Testis (tissue), 3 donors: ENCODE data around the gene STIP1. TPM values are rescaled to one million over a fixed set of nuclear protein-coding genes. Genes with fewer than 3 reads are reported as not detected.

Experiments
- DNase-seq: peaks from one replicate; pipeline ENCODE4 v3.0.0-alpha.2; 2019
- H3K27ac ChIP-seq, 2 donors: fragments of 200-600 bp; sonication (generic); one replicate each; pipeline ENCODE4 v1.5.1; 2019
- H3K27me3 ChIP-seq: fragments of 200-600 bp; sonication (generic); one replicate; pipeline ENCODE4 v1.5.1; 2019
- H3K36me3 ChIP-seq: fragments of 200-600 bp; sonication (generic); one replicate; pipeline ENCODE4 v1.5.1; 2017; ENCODE audit warnings: low read depth; ENCODE audit errors: missing control alignments
- H3K4me1 ChIP-seq: fragments of 200-600 bp; sonication (generic); one replicate; pipeline ENCODE4 v1.5.1; 2019
- H3K4me3 ChIP-seq, 2 donors: fragments of 200-600 bp; sonication (generic); one replicate each; pipeline ENCODE4 v1.5.1; 2017 to 2019
- H3K9me3 ChIP-seq: fragments of 200-600 bp; sonication (generic); one replicate; pipeline ENCODE4 v1.5.1; 2017
- POLR2A ChIP-seq: fragments of 450-650 bp; IDR thresholded peaks from one replicate; pipeline ENCODE4 v1.6.1; 2017; ENCODE audit warnings: antibody characterized with exemption, mild to moderate bottlenecking, moderate library complexity
- WGBS, 2 donors: methylation state at CpG; one replicate each; pipeline ENCODE4 v1.1.5; 2018; 5-methylcytosine and 5-hydroxymethylcytosine counted together
- intact Hi-C: fragments of 100-400 bp; cut with DNase I; formaldehyde crosslinking; loops from one replicate; pipeline ENCODE4 v1.15.1; 2023; ENCODE audit warnings: low total_unique reads
- polyA plus RNA-seq: library from polyadenylated mRNA; stranded (reverse); fragments of 350-450 nt; fragmentation: Illumina TruSeq; extraction: RNeasy Lipid Tissue Mini Kit (QIAGEN cat#74804); gene quantifications from one replicate; pipeline ENCODE4 v1.2.3, GENCODE V29; 2014; ENCODE audit warnings: low read depth, low replicate concordance; ENCODE audit not compliant: insufficient read depth
- total RNA-seq, 2 donors: library from RNA; depleted of rRNA; stranded (reverse); fragments of >200 nt; gene quantifications; one replicate each; pipeline ENCODE4 v1.2.3, GENCODE V29; 2016
- TF ChIP-seq, protein P1 (sequence below), 3 experiments: fragments of 450-650 bp in 2 of 3; fragments of 200-600 bp in 1 of 3; sonication (generic) in 1 of 3; IDR thresholded peaks; one replicate each; pipeline ENCODE4 v1.5.1; 2016 to 2019; ENCODE audit warnings: antibody characterized with exemption in 3 of 3, mild to moderate bottlenecking in 2 of 3, moderate library complexity in 1 of 3

Gene STIP1
- total and polyA plus RNA-seq, 3 donors from 2014 or later: 221 to 267 (median 247) TPM

DNA sequence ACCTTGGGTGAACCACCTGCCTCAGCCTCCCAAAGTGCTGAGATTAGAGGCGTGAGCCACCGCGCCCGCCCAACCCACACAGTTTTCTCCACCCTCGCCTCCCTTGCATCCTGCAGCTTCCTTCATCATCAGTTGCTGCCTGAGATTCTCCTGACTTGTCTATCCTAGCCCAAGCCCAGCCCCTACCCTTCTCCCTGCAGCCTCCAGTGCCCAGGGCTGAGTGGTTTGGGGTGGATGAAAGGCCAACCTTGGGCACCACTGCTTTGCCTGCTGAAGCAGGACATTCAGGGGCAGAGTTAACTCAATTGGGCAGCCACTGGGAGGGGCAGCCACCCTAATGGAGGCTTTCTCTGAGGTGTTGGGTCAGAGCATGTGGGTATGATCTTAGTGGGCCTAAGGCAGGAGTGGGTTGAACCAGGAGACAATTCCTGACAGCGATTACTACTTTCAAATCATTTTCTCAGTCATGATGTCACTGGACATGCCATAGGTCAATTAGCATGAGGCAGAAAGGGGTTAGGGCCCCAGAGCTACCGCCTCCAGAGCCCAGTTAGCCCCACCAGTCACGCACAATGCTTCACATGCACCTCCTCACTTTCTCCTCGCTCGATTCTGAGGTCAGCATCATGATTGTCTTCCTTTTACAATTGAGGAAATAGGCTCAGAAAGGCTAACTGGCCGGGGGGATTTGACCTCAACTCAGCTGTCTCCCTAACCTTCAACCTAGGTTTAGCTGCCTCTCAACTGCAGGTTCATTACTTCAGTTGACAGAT, 53.9 kb downstream of the STIP1 start:
- no peak for DNase-seq
- TF ChIP-seq, protein P1, sequence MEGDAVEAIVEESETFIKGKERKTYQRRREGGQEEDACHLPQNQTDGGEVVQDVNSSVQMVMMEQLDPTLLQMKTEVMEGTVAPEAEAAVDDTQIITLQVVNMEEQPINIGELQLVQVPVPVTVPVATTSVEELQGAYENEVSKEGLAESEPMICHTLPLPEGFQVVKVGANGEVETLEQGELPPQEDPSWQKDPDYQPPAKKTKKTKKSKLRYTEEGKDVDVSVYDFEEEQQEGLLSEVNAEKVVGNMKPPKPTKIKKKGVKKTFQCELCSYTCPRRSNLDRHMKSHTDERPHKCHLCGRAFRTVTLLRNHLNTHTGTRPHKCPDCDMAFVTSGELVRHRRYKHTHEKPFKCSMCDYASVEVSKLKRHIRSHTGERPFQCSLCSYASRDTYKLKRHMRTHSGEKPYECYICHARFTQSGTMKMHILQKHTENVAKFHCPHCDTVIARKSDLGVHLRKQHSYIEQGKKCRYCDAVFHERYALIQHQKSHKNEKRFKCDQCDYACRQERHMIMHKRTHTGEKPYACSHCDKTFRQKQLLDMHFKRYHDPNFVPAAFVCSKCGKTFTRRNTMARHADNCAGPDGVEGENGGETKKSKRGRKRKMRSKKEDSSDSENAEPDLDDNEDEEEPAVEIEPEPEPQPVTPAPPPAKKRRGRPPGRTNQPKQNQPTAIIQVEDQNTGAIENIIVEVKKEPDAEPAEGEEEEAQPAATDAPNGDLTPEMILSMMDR (IDR thresholded peaks at IDR 0.05): no peak
- no peak for TF ChIP-seq POLR2A
- intact Hi-C loops: no loop called here

GRCh38 chr11:64240435-64241240, 54.7 kb downstream of the STIP1 start, which contains the start of gene FKBP2:
Gene FKBP2, plus strand, starts transcription at chr11:64241095. Its CDS starts 1,293 bp downstream, at chr11:64242388.
- H3K36me3 ChIP-seq: no peaks in the 10 kb centered on the region

More for the DNA sequence above, 53.9 kb downstream of the STIP1 start:
- Histone ChIP-seq H3K36me3 (no peaks in the 10 kb centered on the region), H3K4me3 (peak overlapping the region; percentile 68 to 97), H3K27me3 (no peaks in the 10 kb centered on the region), H3K27ac (peak overlapping the region; percentile 92 to 99), H3K9me3 (no peaks in the 10 kb centered on the region), H3K4me1 (peaks cover 34% of the 10 kb centered on the region)
- 73 to 75% methylated on average over 11 of the region's 11 CpGs for whole genome bisulfite sequencing, 2 donors

GRCh38 chr11:64241241-64241490, 55.2 kb downstream of the STIP1 start:
- peak overlapping the region; percentile 68 to 97 for H3K4me3 ChIP-seq
- peaks cover 36% of the 10 kb centered on the region for H3K4me1 ChIP-seq
- peak overlapping the region; percentile 92 to 99 for H3K27ac ChIP-seq
- intact Hi-C loops: no loop called here
- no peaks in the 10 kb centered on the region for H3K36me3 ChIP-seq
- TF ChIP-seq POLR2A: no peak
- TF ChIP-seq, protein P1 (IDR thresholded peaks at IDR 0.05): no peak
- H3K27me3 ChIP-seq: no peaks in the 10 kb centered on the region
- H3K9me3 ChIP-seq: no peaks in the 10 kb centered on the region
- no peak for DNase-seq
- WGBS, 2 donors: 0 to 2% methylated on average over 21 to 24 of the region's 24 CpGs

More at GRCh38 chr11:64240435-64241240, 54.7 kb downstream of the STIP1 start, which contains the start of gene FKBP2:
- Histone ChIP-seq H3K27me3 (no peaks in the 10 kb centered on the region), H3K4me3 (peak within 1 kb of the TSS; percentile 68 to 97), H3K27ac (peak within 1 kb of the TSS; percentile 92 to 99), H3K4me1 (peaks cover 34% of the 10 kb centered on the region), H3K9me3 (no peaks in the 10 kb centered on the region)
- 1 to 3% methylated on average over 13 to 58 of the region's 58 CpGs for WGBS, 2 donors
- intact Hi-C loops: no loop called here
- DNase-seq: peak; percentile 97
- no peak for TF ChIP-seq POLR2A
- TF ChIP-seq, protein P1 (IDR thresholded peaks at IDR 0.05): no peak

GRCh38 chr11:64241491-64242374, 55.8 kb downstream of the STIP1 start:
- intact Hi-C loops: no loop called here
- peak overlapping the region; percentile 68 to 97 for H3K4me3 ChIP-seq
- no peaks in the 10 kb centered on the region for H3K27me3 ChIP-seq
- peak overlapping the region; percentile 92 to 99 for H3K27ac ChIP-seq
- 1% methylated on average over 43 to 56 of the region's 63 CpGs for WGBS, 2 donors
- H3K4me1 ChIP-seq: peaks cover 36% of the 10 kb centered on the region
- no peaks in the 10 kb centered on the region for H3K9me3 ChIP-seq
- peak; percentile 99 for DNase-seq
- TF ChIP-seq, protein P1 (IDR thresholded peaks at IDR 0.05): no peak
- no peak for TF ChIP-seq POLR2A
- H3K36me3 ChIP-seq: no peaks in the 10 kb centered on the region
